Hepatocyte (in vitro differentiated cells): ENCODE data around the gene VEPH1. TPM values are rescaled to one million over a fixed set of nuclear protein-coding genes. Genes with fewer than 3 reads are reported as not detected.

ENCODE experiments used
- DNase-seq: peaks from one replicate; pipeline ENCODE4 v3.0.0-alpha.2; 2016; ENCODE audit warnings: low spot score
- H2AFZ ChIP-seq: fragments of 200-600 bp; sonication (generic); 2 replicates; pipeline ENCODE4 v1.6.0; 2016; ENCODE audit warnings: antibody characterized with exemption, mild to moderate bottlenecking
- H3K27ac ChIP-seq: fragments of 200-600 bp; sonication (generic); 2 replicates; pipeline ENCODE4 v1.5.1; 2016; ENCODE audit warnings: mild to moderate bottlenecking
- H3K27me3 ChIP-seq: fragments of 200-600 bp; sonication (generic); 2 replicates; pipeline ENCODE4 v1.6.1; 2016
- H3K36me3 ChIP-seq: fragments of 200-600 bp; sonication (generic); replicated peaks from 2 replicates; pipeline ENCODE4 v1.5.1; 2016; ENCODE audit warnings: low read depth; ENCODE audit not compliant: insufficient read depth
- H3K4me1 ChIP-seq: fragments of 200-600 bp; sonication (generic); 2 replicates; pipeline ENCODE4 v1.5.1; 2016; ENCODE audit warnings: mild to moderate bottlenecking, moderate library complexity; ENCODE audit not compliant: insufficient read depth
- H3K4me2 ChIP-seq: fragments of 200-600 bp; sonication (generic); 2 replicates; pipeline ENCODE4 v1.6.0; 2016
- H3K4me3 ChIP-seq: fragments of 200-600 bp; sonication (generic); 2 replicates; pipeline ENCODE4 v1.5.1; 2016; ENCODE audit warnings: mild to moderate bottlenecking
- H3K79me2 ChIP-seq: fragments of 200-600 bp; sonication (generic); 2 replicates; pipeline ENCODE4 v1.6.0; 2017; ENCODE audit warnings: mild to moderate bottlenecking
- H3K9me2 ChIP-seq: fragments of 200-600 bp; sonication (generic); replicated peaks from 2 replicates; pipeline ENCODE4 v1.6.0; 2017; ENCODE audit warnings: mild to moderate bottlenecking; ENCODE audit not compliant: insufficient read depth
- H3K9me3 ChIP-seq: fragments of 200-600 bp; sonication (generic); 2 replicates; pipeline ENCODE4 v1.5.1; 2016; ENCODE audit warnings: low read depth, mild to moderate bottlenecking
- H4K20me1 ChIP-seq: fragments of 200-600 bp; sonication (generic); 2 replicates; pipeline ENCODE4 v1.6.0; 2016; ENCODE audit warnings: mild to moderate bottlenecking; ENCODE audit not compliant: insufficient read depth, poor library complexity, severe bottlenecking
- CTCF ChIP-seq: fragments of 200-600 bp; sonication (generic); IDR thresholded peaks from 2 replicates; pipeline ENCODE4 v1.5.1; 2016; ENCODE audit warnings: antibody characterized with exemption, mild to moderate bottlenecking; ENCODE audit not compliant: poor library complexity
- EZH2 ChIP-seq: fragments of 200-600 bp; sonication (generic); IDR thresholded peaks from 2 replicates; pipeline ENCODE4 v1.6.1; 2016; ENCODE audit warnings: antibody characterized with exemption, mild to moderate bottlenecking, borderline replicate concordance
- EZH2phosphoT487 ChIP-seq: fragments of 200-600 bp; sonication (generic); IDR thresholded peaks from one replicate; pipeline ENCODE4 v1.6.1; 2018; ENCODE audit warnings: antibody characterized with exemption, mild to moderate bottlenecking, low read depth, moderate library complexity; ENCODE audit not compliant: unreplicated experiment, severe bottlenecking
- WGBS: methylation state at CpG from one replicate; pipeline ENCODE4 v1.1.6; 2016; ENCODE audit warnings: low lambda C conversion rate; ENCODE audit errors: missing lambda C conversion rate; 5-methylcytosine and 5-hydroxymethylcytosine counted together
- polyA plus RNA-seq: library from polyadenylated mRNA; unstranded; fragments of >200 nt; fragmentation: Nextera tagmentation; extraction: Ambion mirVana; gene quantifications from 2 replicates; pipeline ENCODE4 v1.2.1, GENCODE V29; 2016
- total RNA-seq: library from RNA; depleted of rRNA; stranded (reverse); fragments of >200 nt; gene quantifications from 2 replicates; pipeline ENCODE4 v1.2.3, GENCODE V29; 2014

The VEPH1 gene
- total and polyA plus RNA-seq, 2 experiments from 2014 or later = 2.5 to 4.7 TPM

GRCh38 chr3:157488144-157488543 lies 15.1 kb downstream of the VEPH1 start:
- TF ChIP-seq EZH2phosphoT487 = no peak
- no peak for TF ChIP-seq EZH2
- TF ChIP-seq CTCF = no peak
- H3K79me2 ChIP-seq = no peaks in the 10 kb centered on the region
- no peak overlapping the region for H2AFZ ChIP-seq

DNA sequence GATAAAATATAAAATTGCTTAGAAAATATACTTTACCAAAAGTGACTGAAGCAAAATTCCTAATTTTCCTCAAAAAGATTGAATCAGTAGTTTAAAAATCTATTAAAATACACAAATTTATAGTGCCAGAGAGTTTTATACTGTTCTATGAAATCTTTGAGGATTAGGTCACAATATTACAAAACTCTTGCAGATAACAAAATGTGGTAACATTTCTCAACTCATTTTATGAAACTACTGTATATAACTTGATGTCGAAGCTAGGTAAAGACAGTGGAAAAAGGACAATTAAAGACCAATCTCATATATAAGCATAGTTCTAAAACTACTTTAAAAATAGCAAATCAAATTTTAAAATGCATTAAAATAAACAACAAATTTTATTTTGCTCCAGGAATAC lies 15.9 kb downstream of the VEPH1 start:
- Histone ChIP-seq H3K27ac (no peak overlapping the region), H3K4me2 (no peak overlapping the region), H3K36me3 (no peaks in the 10 kb centered on the region), H3K27me3 (no peaks in the 10 kb centered on the region), H3K9me3 (no peaks in the 10 kb centered on the region), H3K4me1 (no peaks in the 10 kb centered on the region), H3K9me2 (no peaks in the 10 kb centered on the region), H2AFZ (no peak overlapping the region), H3K79me2 (no peaks in the 10 kb centered on the region), H3K4me3 (no peak overlapping the region), H4K20me1 (no peaks in the 10 kb centered on the region)
- no peak for DNase-seq
- no peak for TF ChIP-seq CTCF
- no peak for TF ChIP-seq EZH2
- no peak for TF ChIP-seq EZH2phosphoT487
- WGBS = 89% methylated on average over 1 of the region's 1 CpG

More at GRCh38 chr3:157488144-157488543, 15.1 kb downstream of the VEPH1 start:
- no peaks in the 10 kb centered on the region for H3K9me3 ChIP-seq
- H3K4me3 ChIP-seq = no peak overlapping the region
- no peak overlapping the region for H3K4me2 ChIP-seq
- no peak for DNase-seq
- no peaks in the 10 kb centered on the region for H3K27me3 ChIP-seq
- H3K36me3 ChIP-seq = no peaks in the 10 kb centered on the region
- no peaks in the 10 kb centered on the region for H3K9me2 ChIP-seq
- no peaks in the 10 kb centered on the region for H3K4me1 ChIP-seq
- no peaks in the 10 kb centered on the region for H4K20me1 ChIP-seq
- H3K27ac ChIP-seq = no peak overlapping the region

DNA sequence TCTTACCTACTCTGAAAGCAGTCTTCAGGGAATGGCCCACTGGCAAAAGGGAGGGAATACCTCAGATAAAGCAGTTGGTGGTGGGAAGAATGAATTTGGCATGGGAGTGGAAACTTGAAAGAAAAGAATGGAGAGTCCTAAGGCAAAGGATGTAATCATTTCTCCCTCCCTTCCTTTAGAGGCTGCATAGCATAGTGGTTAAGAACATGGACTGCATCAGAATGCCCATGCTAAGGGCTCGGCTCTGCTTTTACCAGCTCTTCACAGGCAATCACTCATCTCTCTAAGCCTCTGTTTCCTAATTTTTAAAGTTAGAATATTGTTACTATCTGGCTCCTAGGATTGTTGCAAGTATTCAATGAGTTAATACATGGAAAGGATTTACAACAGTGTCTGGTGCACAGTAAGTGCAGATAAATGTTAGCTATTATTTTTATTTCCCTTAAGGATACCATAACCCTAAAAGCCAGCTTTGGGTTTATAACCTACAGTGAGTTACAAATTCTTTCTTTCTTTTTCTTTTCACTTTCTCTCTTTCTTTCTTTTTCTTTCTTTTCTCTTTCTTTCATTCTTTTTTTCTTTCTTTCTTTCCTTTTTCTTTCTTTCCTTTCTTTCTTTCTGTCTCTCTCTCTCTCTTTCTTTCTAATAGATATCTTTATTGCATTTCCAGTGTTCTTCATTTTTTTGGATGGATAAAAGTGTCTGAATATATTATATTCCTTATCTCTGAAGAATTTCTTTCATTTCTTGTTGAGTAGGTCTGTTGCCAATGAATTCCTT lies 23.6 kb downstream of the VEPH1 start:
- Histone ChIP-seq H3K4me2 (no peak overlapping the region), H4K20me1 (no peaks in the 10 kb centered on the region), H3K27ac (no peak overlapping the region), H3K9me3 (no peaks in the 10 kb centered on the region), H3K4me3 (no peak overlapping the region), H3K27me3 (no peaks in the 10 kb centered on the region), H3K9me2 (no peaks in the 10 kb centered on the region), H2AFZ (no peak overlapping the region), H3K4me1 (no peaks in the 10 kb centered on the region), H3K36me3 (no peaks in the 10 kb centered on the region), H3K79me2 (no peaks in the 10 kb centered on the region)
- TF ChIP-seq EZH2 (no peak), CTCF (no peak), EZH2phosphoT487 (no peak)
- WGBS = 65% methylated on average over 1 of the region's 1 CpG
- DNase-seq = no peak
